HG02973 (cell line): ENCODE results near the gene OTOG.

ENCODE experiments used
- ATAC-seq: cut with Tn5 transposase; IDR thresholded peaks from one replicate; pipeline ENCODE4 v1.9.1; 2021; ENCODE audit warnings: moderate library complexity; ENCODE audit not compliant: unreplicated experiment

The OTOG gene

DNA sequence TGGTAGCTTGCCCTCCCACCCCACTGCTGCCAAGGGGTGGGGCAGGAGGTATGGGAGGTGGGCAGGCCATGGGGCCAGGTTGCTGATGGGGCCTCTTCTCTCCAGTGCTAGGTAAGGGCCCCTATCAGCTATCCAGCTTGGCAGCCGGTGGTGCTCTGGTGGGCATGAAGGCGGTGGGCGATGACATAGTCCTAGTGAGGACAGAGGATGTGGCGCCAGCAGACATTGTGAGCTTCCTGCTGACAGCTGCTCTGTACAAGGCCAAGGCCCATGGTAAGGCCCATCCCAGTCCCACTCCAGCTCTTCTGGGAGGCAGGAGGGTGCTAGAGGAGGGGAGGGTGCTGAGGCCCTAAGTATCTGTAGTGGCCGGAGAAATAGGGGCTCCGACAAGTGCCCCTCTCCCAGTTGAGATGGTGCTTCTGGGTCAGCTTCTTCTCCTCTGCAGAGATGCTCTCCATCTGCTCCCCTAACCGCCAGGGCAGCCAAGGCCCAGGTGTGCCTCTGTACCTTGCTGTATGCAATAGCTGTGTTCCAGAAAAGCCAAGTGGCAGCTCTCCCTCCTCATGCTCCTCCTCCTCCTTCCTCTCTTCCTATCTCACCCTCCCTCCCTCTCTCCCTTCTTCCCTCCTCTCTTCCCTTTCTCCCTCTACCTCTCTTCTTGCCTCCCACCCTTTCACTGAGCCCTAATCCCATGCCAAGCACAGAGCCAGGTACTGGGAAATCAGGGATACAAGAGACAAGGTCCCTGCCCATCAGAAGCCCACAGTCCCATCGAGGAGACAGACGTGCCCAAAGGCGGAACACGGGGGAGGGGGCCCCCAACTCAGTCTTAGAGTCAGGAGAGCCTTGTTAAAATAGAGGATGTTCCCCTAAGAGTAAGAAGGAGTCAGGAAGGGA, 55.3 kb downstream of the OTOG start:
- ATAC-seq = no peak

DNA sequence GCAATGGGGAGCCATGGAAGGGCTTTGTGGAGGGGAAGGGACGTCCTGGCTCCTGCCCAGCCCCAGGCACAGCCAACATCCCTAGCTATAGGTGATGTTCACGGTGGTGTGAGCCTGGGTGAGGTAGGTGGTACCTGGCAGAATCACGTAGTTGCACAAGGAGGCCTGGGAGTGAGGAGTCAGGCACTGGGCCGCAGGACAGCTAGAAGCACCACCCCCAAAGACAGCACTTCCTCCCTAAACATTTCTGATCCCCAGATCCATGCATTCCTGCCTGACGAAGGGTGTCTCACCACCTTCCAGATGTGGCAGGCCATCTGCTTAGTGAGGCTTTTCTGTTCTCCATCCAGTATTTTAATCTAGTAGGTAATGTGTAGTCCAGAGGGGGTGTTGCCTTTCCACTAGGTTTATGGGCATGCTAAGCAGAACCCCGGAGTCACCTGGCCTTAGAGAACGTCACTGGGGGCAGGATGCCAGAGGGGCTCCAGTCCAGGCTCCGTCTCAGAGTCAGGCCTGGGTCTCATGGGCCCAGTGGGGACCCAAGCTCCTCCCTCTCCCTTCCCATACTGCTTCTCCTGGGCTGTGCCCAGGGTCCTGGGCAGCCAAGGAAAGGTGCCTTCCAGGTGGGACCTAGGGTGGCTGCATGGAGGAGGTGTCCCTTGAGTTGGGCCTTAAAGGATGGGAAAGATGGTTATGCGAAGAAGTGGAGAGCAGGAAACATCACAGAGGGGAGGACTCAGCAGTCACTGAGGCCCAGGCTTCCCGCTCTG, 56.2 kb downstream of the OTOG start:
- ATAC-seq = no peak

DNA sequence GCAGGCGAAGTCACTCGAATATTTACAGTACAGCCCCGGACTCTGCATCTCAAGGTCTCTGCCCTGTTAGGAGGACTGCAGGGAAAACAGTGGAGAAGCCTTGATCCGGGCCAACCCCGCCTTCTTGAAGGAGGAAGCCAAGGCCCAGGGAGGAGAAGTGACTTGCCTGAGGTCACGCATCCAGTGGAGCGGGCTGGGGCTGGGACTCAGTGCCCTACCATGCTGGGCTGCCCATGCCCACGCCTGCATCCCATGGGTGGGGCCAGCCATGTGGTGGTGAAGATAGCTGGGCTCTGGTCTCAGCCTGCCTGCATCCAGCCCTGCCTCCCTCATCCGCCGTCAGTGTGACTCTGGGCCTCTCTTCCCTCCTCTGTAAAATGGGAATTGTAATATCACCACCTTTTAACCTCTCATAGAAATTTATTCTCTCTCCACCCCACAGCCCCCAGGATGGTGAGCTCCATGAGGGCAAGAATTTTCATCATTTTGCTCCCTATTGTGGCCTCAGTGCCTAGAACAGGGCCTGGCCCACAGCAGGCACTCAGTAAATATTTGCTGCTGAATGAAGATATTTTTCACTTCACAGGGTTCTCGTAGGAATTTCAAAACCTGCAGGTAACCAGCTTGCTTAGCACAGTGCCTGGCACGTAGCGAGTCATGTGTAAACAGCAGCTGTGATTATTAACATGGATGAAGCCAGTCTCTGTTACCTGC, 57.3 kb downstream of the OTOG start:
- no peak for ATAC-seq

DNA sequence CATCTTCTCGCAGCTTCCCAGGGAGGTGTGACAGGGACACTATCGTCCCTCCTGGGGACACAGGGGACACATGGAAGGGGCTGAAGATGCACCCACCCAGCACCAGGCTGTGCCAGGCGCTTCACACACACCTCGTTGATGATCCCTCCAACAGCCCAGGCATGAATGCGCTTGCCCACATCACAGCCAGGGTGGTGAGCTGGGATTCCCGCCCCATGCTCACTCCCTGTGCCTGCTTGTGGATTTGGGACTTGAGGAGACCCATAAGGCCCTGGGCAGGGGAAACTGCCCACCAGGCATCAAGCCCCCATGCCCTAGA, 57.8 kb downstream of the OTOG start:
- ATAC-seq = no peak

DNA sequence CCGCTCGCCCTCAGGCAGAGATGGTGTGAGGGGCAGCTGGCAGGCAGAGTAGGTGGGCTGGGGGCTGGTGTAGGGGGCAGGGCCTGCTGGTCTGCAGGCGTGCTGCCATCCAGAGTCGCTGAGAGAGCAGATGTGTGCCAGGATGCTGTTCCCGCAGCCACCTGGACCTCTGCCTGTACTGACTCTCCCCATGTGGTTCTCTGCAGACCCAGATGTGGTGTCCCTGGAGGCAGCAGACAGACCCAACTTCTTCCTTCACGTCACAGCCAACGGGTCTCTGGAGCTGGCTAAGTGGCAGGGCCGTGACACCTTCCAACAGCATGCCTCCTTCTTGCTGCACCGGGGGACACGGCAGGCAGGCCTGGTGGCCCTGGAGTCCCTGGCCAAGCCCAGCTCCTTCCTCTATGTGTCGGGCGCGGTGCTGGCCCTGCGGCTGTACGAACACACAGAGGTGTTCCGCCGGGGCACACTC, 58.6 kb downstream of the OTOG start:
- no peak for ATAC-seq

DNA sequence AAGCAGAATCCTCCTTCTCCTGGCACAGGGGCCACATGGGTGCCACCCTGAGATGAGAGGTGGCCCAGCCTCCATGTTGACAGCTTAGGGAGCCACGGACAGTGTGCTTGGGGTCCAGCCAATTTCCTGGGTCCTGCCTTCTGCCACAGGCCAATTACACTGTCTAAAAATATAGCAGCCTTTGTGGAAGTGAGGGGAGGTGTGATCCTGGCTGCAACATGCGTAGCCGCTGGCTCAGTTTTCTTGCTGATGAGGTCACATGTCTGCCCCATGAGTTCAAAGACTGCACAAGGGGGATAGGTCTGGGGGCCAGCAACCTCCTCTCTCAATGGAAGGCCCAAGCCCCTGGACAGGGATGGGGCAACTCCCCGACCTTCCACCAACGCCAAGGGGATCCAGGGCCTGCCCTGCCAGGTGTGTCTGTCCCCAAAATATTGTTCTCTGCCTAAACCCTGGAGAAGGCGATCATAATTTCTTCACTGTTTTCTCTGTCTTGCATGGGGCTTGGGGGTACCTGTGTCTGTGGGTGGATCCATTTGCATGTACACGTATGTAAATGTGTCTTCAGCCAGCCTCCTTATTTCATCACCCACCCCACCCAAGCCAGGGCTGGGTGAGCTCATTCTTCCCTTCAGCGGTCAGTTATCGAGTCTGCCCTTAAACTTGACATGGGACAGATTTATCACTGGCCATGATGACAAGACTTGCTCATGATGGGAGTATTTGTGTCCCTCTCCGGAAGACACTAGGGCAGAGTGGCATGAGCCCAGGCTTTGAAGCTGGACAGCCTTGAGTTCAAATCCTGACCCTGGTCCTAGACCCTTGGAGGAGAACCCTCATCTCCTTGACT, 59.4 kb downstream of the OTOG start:
- ATAC-seq = no peak

DNA sequence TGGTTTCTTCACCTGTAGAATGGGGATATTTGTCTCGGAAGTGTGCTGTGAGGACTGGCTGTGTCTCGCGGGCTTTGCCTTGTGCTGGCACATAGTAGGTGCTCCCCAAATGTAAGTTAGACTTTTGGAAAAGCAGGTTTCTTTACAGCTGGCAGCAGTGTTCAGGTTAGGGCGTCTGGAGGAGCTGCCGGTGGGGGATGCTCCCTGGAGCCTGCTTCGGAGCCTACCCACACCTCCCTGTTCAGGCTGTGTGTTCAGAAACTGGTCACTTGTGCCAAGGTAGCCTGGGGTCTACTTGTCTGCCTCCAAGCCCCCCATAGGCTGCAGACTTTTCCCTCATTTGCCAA, 60.0 kb downstream of the OTOG start:
- no peak for ATAC-seq

DNA sequence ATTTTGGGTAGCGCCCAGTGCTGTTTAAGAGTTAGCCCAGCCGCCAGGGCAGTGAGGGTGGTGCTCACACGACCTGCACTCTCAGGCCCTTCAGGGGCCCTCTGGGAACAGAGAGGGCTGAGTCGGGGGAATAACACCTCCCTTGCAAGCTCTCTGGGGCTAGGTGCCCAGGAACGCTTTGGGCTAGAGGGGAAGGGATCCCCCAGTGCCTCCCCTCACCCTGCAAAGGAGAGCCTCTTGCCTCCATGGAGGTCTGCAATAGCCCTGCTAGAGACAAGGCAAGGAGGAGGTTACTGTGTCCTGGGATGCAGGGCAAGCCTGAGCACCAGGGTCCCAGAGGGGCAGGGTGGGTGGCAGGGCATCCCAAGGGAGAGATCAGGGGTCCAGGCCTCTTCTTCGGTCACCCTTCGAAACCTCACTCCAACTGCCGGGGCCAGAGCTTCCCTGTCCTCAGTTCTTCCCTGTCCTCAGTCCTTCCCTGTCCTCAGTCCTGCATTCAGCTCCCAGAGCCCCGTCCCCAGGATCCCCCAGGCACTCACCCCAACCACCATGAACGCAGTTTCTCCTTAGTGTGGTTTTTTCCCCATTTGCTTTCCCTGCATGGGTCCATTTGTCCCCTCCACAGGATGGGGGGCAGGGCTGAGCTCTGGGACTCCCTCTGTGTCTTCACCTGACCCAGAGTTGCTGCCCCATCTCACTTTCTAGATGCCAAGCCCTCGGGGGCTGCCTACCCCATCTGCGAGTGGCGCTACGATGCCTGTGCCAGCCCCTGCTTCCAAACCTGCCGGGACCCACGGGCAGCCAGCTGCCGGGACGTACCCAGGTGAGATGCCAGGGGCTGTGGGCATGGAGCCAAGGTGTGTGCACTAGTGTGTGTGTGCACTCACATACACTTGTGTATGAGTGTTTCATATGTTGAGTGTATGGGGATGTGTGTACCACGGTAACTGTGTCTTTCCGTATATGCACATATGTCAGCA, 60.8 kb downstream of the OTOG start:
- no peak for ATAC-seq

DNA sequence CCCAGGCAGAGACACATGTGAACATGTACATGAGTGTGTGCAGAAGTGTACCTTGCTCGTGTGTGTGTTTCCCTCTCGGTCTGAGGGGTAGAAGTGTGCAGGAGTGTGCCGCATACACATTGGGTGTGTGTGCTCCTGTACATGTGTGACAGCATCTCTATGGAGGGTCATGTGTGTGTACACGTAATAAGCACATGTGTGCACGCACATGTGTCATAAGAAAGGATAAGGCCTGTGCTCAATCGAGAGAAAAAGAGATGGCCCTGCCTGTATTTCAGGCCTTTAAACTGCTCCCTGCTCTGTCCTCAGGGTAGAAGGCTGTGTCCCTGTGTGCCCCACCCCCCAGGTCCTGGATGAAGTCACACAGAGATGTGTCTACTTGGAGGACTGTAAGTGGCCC, 61.8 kb downstream of the OTOG start:
- no peak for ATAC-seq

DNA sequence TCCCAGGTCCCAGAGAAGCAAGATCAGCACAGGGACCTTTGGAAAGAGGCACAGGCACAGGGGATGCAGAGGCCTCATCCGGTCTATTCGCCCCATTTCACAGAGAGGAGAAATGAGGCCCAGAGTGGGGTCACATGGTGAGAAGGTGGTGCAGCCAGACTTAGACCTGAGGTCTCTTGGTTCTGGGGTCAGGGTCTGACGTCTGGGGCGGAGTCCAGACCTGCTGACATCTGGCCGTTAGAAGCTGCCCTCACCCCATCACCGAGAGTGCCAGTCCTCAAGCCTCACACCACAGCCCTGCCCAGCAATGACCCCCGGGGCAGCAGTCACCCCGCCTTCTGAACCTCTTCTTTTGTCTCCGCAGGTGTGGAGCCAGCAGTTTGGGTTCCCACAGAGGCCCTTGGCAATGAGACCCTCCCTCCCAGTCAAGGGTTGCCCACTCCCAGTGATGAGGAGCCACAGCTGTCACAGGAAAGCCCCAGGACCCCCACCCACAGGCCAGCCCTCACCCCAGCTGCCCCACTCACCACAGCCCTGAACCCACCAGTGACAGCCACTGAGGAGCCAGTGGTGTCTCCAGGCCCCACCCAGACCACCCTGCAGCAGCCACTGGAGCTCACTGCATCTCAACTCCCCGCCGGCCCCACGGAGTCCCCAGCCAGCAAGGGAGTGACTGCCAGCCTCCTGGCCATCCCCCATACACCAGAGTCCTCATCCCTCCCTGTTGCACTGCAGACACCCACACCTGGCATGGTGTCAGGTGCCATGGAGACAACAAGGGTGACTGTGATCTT, 62.4 kb downstream of the OTOG start:
- ATAC-seq = no peak

DNA sequence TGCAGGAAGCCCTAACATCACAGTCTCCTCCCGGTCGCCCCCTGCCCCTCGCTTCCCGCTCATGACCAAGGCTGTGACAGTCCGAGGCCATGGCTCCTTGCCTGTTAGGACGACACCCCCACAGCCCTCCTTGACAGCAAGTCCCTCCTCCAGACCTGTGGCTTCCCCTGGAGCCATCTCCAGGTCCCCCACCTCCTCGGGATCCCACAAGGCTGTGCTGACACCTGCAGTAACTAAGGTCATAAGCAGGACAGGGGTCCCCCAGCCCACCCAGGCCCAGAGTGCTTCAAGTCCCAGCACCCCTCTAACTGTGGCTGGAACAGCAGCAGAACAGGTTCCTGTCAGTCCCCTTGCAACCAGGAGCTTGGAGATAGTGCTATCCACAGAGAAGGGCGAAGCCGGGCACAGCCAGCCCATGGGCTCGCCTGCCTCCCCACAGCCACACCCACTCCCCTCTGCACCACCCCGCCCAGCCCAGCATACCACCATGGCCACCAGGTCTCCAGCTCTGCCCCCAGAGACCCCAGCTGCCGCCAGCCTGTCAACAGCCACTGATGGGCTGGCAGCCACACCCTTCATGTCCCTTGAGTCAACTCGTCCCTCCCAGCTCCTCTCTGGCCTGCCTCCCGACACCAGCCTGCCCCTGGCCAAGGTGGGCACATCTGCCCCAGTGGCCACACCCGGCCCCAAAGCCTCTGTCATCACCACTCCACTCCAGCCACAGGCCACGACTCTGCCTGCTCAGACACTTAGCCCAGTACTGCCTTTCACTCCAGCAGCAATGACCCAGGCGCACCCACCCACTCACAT, 63.2 kb downstream of the OTOG start:
- ATAC-seq = no peak

DNA sequence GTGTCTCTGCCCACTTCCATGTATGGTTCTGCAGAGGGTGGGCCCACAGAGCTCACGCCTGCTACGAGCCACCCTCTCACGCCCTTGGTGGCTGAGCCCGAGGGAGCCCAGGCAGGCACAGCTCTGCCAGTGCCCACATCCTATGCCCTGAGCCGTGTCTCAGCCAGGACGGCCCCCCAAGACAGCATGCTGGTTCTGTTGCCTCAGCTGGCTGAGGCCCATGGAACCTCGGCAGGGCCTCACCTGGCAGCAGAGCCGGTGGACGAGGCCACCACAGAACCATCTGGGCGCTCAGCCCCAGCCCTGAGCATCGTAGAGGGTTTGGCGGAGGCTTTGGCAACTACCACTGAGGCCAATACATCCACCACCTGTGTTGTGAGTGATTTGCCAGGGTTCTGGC, 64.0 kb downstream of the OTOG start:
- ATAC-seq = no peak

DNA sequence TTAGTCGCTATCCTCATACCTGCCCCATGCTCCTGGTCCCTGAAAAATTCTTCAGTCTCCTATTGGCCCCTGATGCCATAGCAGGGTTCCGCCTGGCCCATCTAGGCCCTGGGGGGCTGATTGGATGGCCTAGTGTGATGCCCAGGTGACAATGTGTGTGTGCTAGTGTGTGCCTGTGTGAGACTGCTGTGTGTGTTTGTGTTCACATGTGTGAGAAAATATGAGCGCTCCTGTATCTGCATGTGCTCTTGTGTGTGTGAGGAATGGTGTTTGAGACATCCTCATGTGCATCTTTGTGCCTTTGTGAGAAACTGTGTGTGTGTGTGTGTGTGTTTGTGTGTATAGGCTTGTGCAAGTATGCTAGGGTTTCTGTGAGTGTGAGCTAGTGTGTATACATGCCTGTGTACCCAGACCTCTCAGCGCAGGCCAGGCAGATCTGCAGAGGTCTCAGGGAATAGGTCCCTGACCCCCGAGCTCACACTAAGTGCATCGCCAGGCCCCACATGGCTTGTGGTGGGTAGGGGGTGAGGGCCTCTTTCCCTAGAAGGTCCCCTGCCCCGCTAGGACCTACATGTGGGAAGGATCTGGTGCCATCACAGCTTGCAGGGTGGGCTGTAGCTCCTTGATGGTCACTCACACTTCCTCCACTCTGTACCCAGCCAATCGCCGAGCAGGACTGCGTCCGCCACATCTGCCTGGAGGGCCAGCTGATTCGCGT, 64.6 kb downstream of the OTOG start:
- no peak for ATAC-seq

DNA sequence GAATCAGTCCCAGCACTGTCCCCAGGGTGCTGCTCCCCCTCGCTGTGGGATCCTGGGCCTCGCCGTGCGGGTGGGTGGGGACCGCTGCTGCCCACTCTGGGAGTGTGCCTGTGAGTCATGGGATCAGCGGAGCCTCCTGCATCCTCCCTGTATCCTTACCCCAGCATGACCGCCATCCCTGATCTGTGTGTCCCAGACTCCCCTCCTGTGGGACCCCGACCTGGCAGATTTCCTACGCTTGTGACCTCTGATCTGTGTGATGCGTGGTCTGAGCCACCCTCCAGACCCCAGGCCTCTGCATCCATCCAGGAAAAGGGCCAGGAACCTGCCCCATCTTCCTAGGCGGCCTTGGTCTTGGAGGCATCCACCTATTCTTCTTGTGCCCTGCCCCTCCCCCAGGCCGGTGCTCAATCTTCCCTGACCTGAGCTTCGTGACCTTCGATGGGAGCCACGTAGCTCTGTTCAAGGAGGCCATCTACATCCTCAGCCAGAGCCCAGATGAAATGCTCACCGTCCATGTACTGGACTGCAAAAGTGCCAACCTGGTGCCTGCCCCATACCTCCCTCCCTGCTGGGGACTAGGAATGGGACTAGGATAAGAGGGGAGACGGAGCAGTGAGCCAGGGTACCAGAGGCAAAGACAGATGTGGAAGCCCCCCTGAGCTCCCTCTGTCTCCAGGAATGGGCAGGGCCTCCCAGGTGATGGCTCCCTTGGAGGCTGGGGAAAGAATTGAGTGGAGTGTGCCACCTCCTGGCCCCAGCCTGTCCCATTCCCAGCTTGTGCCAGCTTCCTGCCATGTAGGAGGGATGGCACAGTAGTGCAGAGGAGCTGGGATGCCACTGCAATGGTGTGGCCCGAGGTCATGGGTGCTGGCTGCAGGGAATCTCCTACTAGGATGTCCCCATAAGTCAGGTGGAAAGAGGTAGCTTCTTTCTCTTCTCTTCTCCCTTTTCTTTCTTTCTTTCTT, 65.4 kb downstream of the OTOG start:
- no peak for ATAC-seq

DNA sequence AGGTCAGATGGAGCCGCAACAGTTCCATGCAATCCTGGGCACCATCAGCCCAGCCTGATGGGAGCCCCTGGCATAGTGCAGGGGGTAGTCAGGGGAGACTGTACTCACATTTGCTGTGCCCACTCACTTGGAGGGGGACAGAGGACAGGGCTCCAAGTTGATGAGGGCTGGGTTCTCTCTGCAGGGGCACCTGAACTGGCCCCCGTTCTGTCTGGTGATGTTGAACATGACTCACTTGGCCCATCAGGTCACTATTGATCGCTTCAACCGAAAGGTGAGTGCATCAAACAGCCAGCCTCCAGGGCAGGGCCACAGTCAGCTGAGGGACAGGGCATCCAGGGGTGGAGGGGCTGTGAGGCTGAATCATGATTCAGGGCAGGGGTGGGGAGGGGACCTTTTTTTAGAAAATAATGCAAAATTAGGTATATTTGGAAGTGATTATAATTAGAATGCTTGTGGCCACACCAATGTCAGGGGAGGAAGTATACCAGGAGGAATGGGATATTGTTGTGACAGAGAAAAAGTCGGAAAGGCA, 66.4 kb downstream of the OTOG start:
- no peak for ATAC-seq

DNA sequence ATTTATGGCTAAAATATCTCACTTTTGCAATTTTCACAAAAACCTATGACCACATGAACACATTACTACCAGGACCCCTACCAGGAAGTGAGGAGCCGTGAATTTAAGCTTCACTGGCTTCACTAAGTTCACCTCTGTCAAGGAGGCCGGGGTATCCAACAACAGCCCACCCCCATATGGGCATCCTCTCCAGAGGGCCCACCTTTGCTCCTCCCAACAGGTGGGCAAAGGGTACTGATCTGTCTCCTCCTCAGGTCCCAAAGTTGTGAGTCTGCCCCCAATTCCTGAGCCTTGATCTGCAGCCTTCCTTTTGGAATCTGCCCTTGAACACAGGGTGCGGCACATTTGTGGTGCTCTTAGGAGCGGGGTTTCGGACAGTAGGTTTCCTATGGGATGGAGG, 66.9 kb downstream of the OTOG start:
- no peak for ATAC-seq
